ENCODE results near the gene C1orf56.

Gene C1orf56

GRCh38 chr1:151047591-151047924 is at the start of gene C1orf56:
Gene C1orf56, plus strand, starts transcription at chr1:151047751. Its CDS starts 97 bp downstream, at chr1:151047848.
- peak; percentile 53 for DNase-seq

GRCh38 chr1:150997949-150998348 is 49.6 kb upstream of the C1orf56 start:
- DNase-seq, result no peak

- no peak for DNase-seq
Measured at GRCh38 chr1:150999051-150999674, 48.4 kb upstream of the C1orf56 start.

GRCh38 chr1:150999926-151000325 is 47.6 kb upstream of the C1orf56 start:
- no peak for DNase-seq

GRCh38 chr1:151000408-151000807 is 47.1 kb upstream of the C1orf56 start:
- DNase-seq, result no peak

GRCh38 chr1:151001602-151002001 is 45.9 kb upstream of the C1orf56 start:
- no peak for DNase-seq

- no peak for DNase-seq
Measured at GRCh38 chr1:151002051-151002450, 45.5 kb upstream of the C1orf56 start.

- no peak for DNase-seq
Measured at GRCh38 chr1:151002611-151003010, 44.9 kb upstream of the C1orf56 start.

GRCh38 chr1:151003180-151003579 is 44.4 kb upstream of the C1orf56 start:
- no peak for DNase-seq

GRCh38 chr1:151005729-151006319 is 41.7 kb upstream of the C1orf56 start:
- no peak for DNase-seq

- peak; percentile 13 for DNase-seq
Measured at GRCh38 chr1:151006327-151007052, 41.1 kb upstream of the C1orf56 start, which contains the start of gene MINDY1. Gene MINDY1, minus strand, starts transcription at chr1:151006902. Its CDS starts 4,285 bp downstream, at chr1:151002617.

GRCh38 chr1:151007853-151008243 is 39.7 kb upstream of the C1orf56 start:
- DNase-seq, result no peak

GRCh38 chr1:151008244-151009205 is 39.0 kb upstream of the C1orf56 start, which contains the start of gene PRUNE1:
Gene PRUNE1, plus strand, starts transcription at chr1:151008449. Its CDS starts 184 bp downstream, at chr1:151008633.
- peak; percentile 98 for DNase-seq

GRCh38 chr1:151009206-151009587 is 38.4 kb upstream of the C1orf56 start:
- no peak for DNase-seq

- DNase-seq, result no peak
Measured at GRCh38 chr1:151009674-151010345, 37.7 kb upstream of the C1orf56 start.

GRCh38 chr1:151010346-151010726 is 37.2 kb upstream of the C1orf56 start:
- no peak for DNase-seq

GRCh38 chr1:151011154-151011850 is 36.2 kb upstream of the C1orf56 start:
- no peak for DNase-seq

GRCh38 chr1:151012684-151013471 is 34.7 kb upstream of the C1orf56 start:
- no peak for DNase-seq

- DNase-seq, result no peak
Measured at GRCh38 chr1:151013518-151013917, 34.0 kb upstream of the C1orf56 start.

- DNase-seq, result peak; percentile 89
Measured at GRCh38 chr1:151024540-151025146, 22.9 kb upstream of the C1orf56 start.
